ENCODE measurements around the gene SPEN.

- TF ChIP-seq TEF (CRISPR knock-in tag; IDR thresholded peaks at IDR 0.05) (no peak), EED (CRISPR knock-in tag; IDR thresholded peaks at IDR 0.05) (no peak), POLR2A (IDR thresholded peaks at IDR 0.05; ENCODE audit: insufficient read depth in 1 of 2, low read depth in 2 of 2, low read length in 2 of 2) (no peak), CTCF (CRISPR knock-in tag; IDR thresholded peaks at IDR 0.05) (no peak)
Observed at GRCh38 chr1:15949453-15950245, 102.1 kb downstream of the SPEN start.
